Measurements from ENCODE around the gene LPAR3.
"Not testable (repeated sequence)": the region's sequence is repeated elsewhere in the genome, so short reads cannot be mapped to it uniquely, and the experiment has no call there.

Gene LPAR3

GRCh38 chr1:84907095-84907827 lies 14.3 kb upstream of the LPAR3 start:
- DNase-seq (ENCODE audit: low read depth in 2 of 2): no peak

GRCh38 chr1:84902727-84903126 lies 9.7 kb upstream of the LPAR3 start:
- DNase-seq (ENCODE audit: low read depth in 2 of 2): not testable (repeated sequence)

GRCh38 chr1:84899969-84900368 lies 7.0 kb upstream of the LPAR3 start:
- no peak for DNase-seq (ENCODE audit: low read depth in 2 of 2)

GRCh38 chr1:84896279-84896678 lies 3.3 kb upstream of the LPAR3 start:
- no peak for DNase-seq (ENCODE audit: low read depth in 2 of 2)

- DNase-seq (ENCODE audit: low read depth in 2 of 2): no peak
Measured at GRCh38 chr1:84890566-84890965, 2.4 kb downstream of the LPAR3 start.

- DNase-seq (ENCODE audit: low read depth in 2 of 2): no peak
Measured at GRCh38 chr1:84889437-84889836, 3.6 kb downstream of the LPAR3 start.

GRCh38 chr1:84888753-84889152 lies 4.3 kb downstream of the LPAR3 start:
- no peak for DNase-seq (ENCODE audit: low read depth in 2 of 2)

- DNase-seq (ENCODE audit: low read depth in 2 of 2): no peak
Measured at GRCh38 chr1:84887261-84887934, 5.6 kb downstream of the LPAR3 start.

- no peak for DNase-seq (ENCODE audit: low read depth in 2 of 2)
Measured at GRCh38 chr1:84885469-84885868, 7.5 kb downstream of the LPAR3 start.

GRCh38 chr1:84884671-84885389 lies 8.2 kb downstream of the LPAR3 start:
- DNase-seq (ENCODE audit: low read depth in 2 of 2): no peak

- no peak for DNase-seq (ENCODE audit: low read depth in 2 of 2)
Measured at GRCh38 chr1:84883286-84883685, 9.7 kb downstream of the LPAR3 start.

GRCh38 chr1:84877592-84877991 lies 15.4 kb downstream of the LPAR3 start:
- no peak for DNase-seq (ENCODE audit: low read depth in 2 of 2)

- no peak for DNase-seq (ENCODE audit: low read depth in 2 of 2)
Measured at GRCh38 chr1:84876353-84876752, 16.7 kb downstream of the LPAR3 start.

GRCh38 chr1:84873366-84873765 lies 19.6 kb downstream of the LPAR3 start:
- no peak for DNase-seq (ENCODE audit: low read depth in 2 of 2)

GRCh38 chr1:84872696-84873355 lies 20.2 kb downstream of the LPAR3 start:
- no peak for DNase-seq (ENCODE audit: low read depth in 2 of 2)

- no peak for DNase-seq (ENCODE audit: low read depth in 2 of 2)
Measured at GRCh38 chr1:84871181-84871580, 21.8 kb downstream of the LPAR3 start.

GRCh38 chr1:84870591-84870990 lies 22.4 kb downstream of the LPAR3 start:
- no peak for DNase-seq (ENCODE audit: low read depth in 2 of 2)

- no peak for DNase-seq (ENCODE audit: low read depth in 2 of 2)
Measured at GRCh38 chr1:84869720-84870119, 23.3 kb downstream of the LPAR3 start.

- peak; percentile 8 to 36 for DNase-seq (ENCODE audit: low read depth in 2 of 2)
Measured at GRCh38 chr1:84862810-84863251, 30.2 kb downstream of the LPAR3 start.

GRCh38 chr1:84861988-84862644 lies 30.9 kb downstream of the LPAR3 start:
- DNase-seq (ENCODE audit: low read depth in 2 of 2): no peak

- DNase-seq (ENCODE audit: low read depth in 2 of 2): no peak
Measured at GRCh38 chr1:84861516-84861915, 31.5 kb downstream of the LPAR3 start.

- no peak for DNase-seq (ENCODE audit: low read depth in 2 of 2)
Measured at GRCh38 chr1:84859866-84860265, 33.1 kb downstream of the LPAR3 start.

Measured in stimulated activated CD8-positive, alpha-beta memory T cell treated with anti-CD3 and anti-CD28 coated beads, Interleukin-15, amount 100 ng/mL, for 48 hours (primary cell).